ENCODE measurements around the gene TMEM237. TPM values are rescaled to one million over a fixed set of nuclear protein-coding genes. Genes with fewer than 3 reads are reported as not detected.

TMEM237 gene
- polyA plus RNA-seq, 1 of the 3 experiments (the other 2 are of a cell fraction) = 67.2 TPM

DNA sequence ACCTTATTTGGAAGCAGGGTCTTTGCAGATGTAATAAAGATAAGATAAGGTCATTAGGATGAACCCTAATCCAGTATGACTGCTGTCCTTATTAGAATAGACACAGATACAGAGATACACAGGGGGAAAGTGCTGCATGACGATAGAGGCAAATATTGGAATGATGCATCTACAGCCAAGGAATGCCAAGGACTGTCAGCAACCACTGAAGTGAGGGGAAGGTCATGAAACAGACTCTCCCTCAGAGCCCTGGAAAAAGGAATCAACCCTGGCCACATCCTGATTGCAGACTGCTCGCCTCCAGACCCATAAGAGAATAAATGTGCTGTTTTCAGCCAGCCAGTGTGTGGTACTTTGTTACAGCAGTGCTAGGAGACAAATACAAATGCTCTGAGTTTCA lies 14.8 kb downstream of the TMEM237 start:
- Histone ChIP-seq H3K27me3 (ENCODE audit: insufficient read depth) (no peaks in the 10 kb centered on the region), H3K79me2 (ENCODE audit: insufficient read depth) (no peaks in the 10 kb centered on the region), H2AFZ (ENCODE audit: low read depth) (no peak overlapping the region), H3K9ac (no peak overlapping the region), H3K4me3 (ENCODE audit: low read depth in 2 of 2, low read length in 1 of 2) (no peak overlapping the region), H3K9me3 (no peaks in the 10 kb centered on the region), H3K27ac (ENCODE audit: low read depth in 2 of 2, low read length in 1 of 2) (no peak overlapping the region; a peak in 1 of 4 replicates), H3K36me3 (replicated peaks in 1 of 2; ENCODE audit: control insufficient read depth in 1 of 2, insufficient read depth in 2 of 2, low read length in 1 of 2) (peaks cover 90 to 92% of the 10 kb centered on the region in 2 experiments), H3K9me2 (no peaks in the 10 kb centered on the region), H3K4me1 (ENCODE audit: control insufficient read depth in 1 of 2, insufficient read depth in 2 of 2, low read depth in 1 of 2, low read length in 1 of 2) (no peaks in the 10 kb centered on the region; a peak in 1 of 4 replicates), H3K4me2 (no peak overlapping the region), H4K20me1 (ENCODE audit: insufficient read depth) (no peaks in the 10 kb centered on the region), H3F3A (replicated peaks; ENCODE audit: insufficient read depth) (peaks cover 5% of the 10 kb centered on the region)
- CTCF ChIA-PET = no interaction called here
- WGBS (ENCODE audit: low lambda C conversion rate) = 83% methylated on average over 2 of the region's 2 CpGs
- POLR2A ChIA-PET = interaction anchor here (0.5 kb wide), 1 partner anchor 152 kb away, joined by 3 read pairs; the partner anchor contains the start of gene ALS2
- no peak for DNase-seq
- TF ChIP-seq SIN3A (IDR thresholded peaks at IDR 0.05; ENCODE audit: borderline replicate concordance, low read depth, low read length) = no peak
- TF ChIP-seq, protein P1, sequence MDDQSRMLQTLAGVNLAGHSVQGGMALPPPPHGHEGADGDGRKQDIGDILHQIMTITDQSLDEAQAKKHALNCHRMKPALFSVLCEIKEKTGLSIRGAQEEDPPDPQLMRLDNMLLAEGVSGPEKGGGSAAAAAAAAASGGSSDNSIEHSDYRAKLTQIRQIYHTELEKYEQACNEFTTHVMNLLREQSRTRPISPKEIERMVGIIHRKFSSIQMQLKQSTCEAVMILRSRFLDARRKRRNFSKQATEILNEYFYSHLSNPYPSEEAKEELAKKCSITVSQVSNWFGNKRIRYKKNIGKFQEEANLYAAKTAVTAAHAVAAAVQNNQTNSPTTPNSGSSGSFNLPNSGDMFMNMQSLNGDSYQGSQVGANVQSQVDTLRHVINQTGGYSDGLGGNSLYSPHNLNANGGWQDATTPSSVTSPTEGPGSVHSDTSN (IDR thresholded peaks at IDR 0.05) = 0 out of 2 replicates have a peak, but pooled peaks have one; percentile 26

DNA sequence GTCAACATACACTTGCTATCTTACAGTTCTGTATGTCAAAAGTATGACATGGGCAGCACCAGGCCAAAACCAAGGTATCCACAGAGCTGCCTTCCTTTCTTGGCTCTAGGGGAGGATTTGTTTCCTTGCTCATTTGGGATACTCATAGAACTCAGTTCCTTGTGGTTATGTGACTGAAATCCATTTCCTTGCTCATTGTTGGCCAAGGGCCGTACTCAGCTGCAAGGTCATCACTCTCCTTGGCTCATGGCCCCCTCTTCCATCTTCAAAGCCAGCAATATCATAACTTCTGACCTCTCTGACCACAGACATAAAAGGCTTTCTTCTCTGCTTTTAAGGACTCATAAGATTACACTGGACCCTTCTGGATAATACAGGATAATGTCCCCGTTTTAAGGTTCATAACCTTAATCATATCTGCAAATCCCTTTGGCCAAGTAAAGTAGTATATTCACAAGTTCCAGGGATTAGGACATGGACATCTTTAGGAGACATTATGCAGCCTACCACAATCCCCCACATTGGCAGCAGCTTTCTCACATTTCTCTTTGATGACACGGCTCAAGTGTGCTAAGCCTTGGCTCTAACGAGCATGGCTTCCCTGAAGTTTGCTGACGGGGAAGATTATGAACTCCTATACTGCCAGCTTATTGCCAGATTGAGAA lies 20.9 kb downstream of the TMEM237 start:
- H3K27ac ChIP-seq (ENCODE audit: low read depth in 2 of 2, low read length in 1 of 2) = no peak overlapping the region
- H3K4me2 ChIP-seq = no peak overlapping the region
- CTCF ChIA-PET = interaction anchor here (0.6 kb wide), 1 partner anchor 84 kb away, joined by 3 read pairs; no protein-coding TSS in a partner anchor
- H3K27me3 ChIP-seq (ENCODE audit: insufficient read depth) = no peaks in the 10 kb centered on the region
- H4K20me1 ChIP-seq (ENCODE audit: insufficient read depth) = no peaks in the 10 kb centered on the region
- no peaks in the 10 kb centered on the region for H3K9me2 ChIP-seq
- H3K4me3 ChIP-seq (ENCODE audit: low read depth in 2 of 2, low read length in 1 of 2) = no peak overlapping the region
- no peaks in the 10 kb centered on the region for H3K9me3 ChIP-seq
- H3K79me2 ChIP-seq (ENCODE audit: insufficient read depth) = no peaks in the 10 kb centered on the region
- TF ChIP-seq CHD2 (IDR thresholded peaks at IDR 0.05; ENCODE audit: low read length, partially characterized antibody) = no peak
- TF ChIP-seq, protein P2, sequence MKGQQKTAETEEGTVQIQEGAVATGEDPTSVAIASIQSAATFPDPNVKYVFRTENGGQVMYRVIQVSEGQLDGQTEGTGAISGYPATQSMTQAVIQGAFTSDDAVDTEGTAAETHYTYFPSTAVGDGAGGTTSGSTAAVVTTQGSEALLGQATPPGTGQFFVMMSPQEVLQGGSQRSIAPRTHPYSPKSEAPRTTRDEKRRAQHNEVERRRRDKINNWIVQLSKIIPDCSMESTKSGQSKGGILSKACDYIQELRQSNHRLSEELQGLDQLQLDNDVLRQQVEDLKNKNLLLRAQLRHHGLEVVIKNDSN (IDR thresholded peaks at IDR 0.05; ENCODE audit: borderline replicate concordance, low read depth) = no peak
- TF ChIP-seq RXRA (IDR thresholded peaks at IDR 0.05; ENCODE audit: borderline replicate concordance, low read depth) = no peak
- TF ChIP-seq RFX5 (IDR thresholded peaks at IDR 0.05; ENCODE audit: low read length) = no peak
- TF ChIP-seq NRF1 (IDR thresholded peaks at IDR 0.05; ENCODE audit: low read depth, low read length) = no peak
- TF ChIP-seq SMC3 (IDR thresholded peaks at IDR 0.05; ENCODE audit: low read depth, low read length) = no peak
- no peak for TF ChIP-seq MEF2A (IDR thresholded peaks at IDR 0.05; ENCODE audit: borderline replicate concordance, low read depth)
- TF ChIP-seq TEAD4 (IDR thresholded peaks at IDR 0.05; ENCODE audit: borderline replicate concordance, insufficient read depth) = no peak
- TF ChIP-seq, protein P1 (IDR thresholded peaks at IDR 0.05) = no peak
- TF ChIP-seq RCOR1 (IDR thresholded peaks at IDR 0.05; ENCODE audit: low read length) = no peak
- no peak for TF ChIP-seq EZH2phosphoT487 (IDR thresholded peaks at IDR 0.05; ENCODE audit: borderline replicate concordance, low read depth)
- no peak for TF ChIP-seq RAD21 (IDR thresholded peaks at IDR 0.05; ENCODE audit: low read length)
- no peak for TF ChIP-seq FOSL2 (IDR thresholded peaks at IDR 0.05; ENCODE audit: borderline replicate concordance, low read depth)
- no peak for TF ChIP-seq YY1 (IDR thresholded peaks at IDR 0.05; ENCODE audit: low read depth)
- no peak for TF ChIP-seq TAF1 (IDR thresholded peaks at IDR 0.05; ENCODE audit: borderline replicate concordance, low read depth, low read length)
- TF ChIP-seq, protein P3, sequence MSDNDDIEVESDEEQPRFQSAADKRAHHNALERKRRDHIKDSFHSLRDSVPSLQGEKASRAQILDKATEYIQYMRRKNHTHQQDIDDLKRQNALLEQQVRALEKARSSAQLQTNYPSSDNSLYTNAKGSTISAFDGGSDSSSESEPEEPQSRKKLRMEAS (IDR thresholded peaks at IDR 0.05; ENCODE audit: low read depth) = no peak
- TF ChIP-seq EP300 (IDR thresholded peaks at IDR 0.05; ENCODE audit: borderline replicate concordance in 1 of 2, low read depth in 1 of 2, low read length in 1 of 2) = no peak
- TF ChIP-seq JUND (IDR thresholded peaks at IDR 0.05) = no peak
- TF ChIP-seq ELF1 (IDR thresholded peaks at IDR 0.05) = no peak
- POLR2A ChIA-PET = no interaction called here
- no peak overlapping the region for H3K9ac ChIP-seq
- no peak for DNase-seq
- peaks cover 40 to 50% of the 10 kb centered on the region in 2 experiments for H3K36me3 ChIP-seq (replicated peaks in 1 of 2; ENCODE audit: control insufficient read depth in 1 of 2, insufficient read depth in 2 of 2, low read length in 1 of 2)
- no peak overlapping the region for H2AFZ ChIP-seq (ENCODE audit: low read depth)
- no peaks in the 10 kb centered on the region for H3K4me1 ChIP-seq (ENCODE audit: control insufficient read depth in 1 of 2, insufficient read depth in 2 of 2, low read depth in 1 of 2, low read length in 1 of 2)
- WGBS (ENCODE audit: low lambda C conversion rate) = 93% methylated on average over 5 of the region's 5 CpGs
- peaks cover 8% of the 10 kb centered on the region for H3F3A ChIP-seq (replicated peaks; ENCODE audit: insufficient read depth)

Data from SK-N-SH (cell line).